Stimulated activated CD4-positive, alpha-beta T cell treated with anti-CD3 and anti-CD28 coated beads, Interleukin-2, amount 100 ng/mL, for 24 hours (primary cell): ENCODE results near the gene LRIG3.
"Not testable (repeated sequence)": the region's sequence is repeated elsewhere in the genome, so short reads cannot be mapped to it uniquely, and the experiment has no call there.

Source experiments
- DNase-seq, 2 donors: peaks; one replicate each; pipeline ENCODE4 v3.0.0-alpha.2; 2020

Gene LRIG3

DNA sequence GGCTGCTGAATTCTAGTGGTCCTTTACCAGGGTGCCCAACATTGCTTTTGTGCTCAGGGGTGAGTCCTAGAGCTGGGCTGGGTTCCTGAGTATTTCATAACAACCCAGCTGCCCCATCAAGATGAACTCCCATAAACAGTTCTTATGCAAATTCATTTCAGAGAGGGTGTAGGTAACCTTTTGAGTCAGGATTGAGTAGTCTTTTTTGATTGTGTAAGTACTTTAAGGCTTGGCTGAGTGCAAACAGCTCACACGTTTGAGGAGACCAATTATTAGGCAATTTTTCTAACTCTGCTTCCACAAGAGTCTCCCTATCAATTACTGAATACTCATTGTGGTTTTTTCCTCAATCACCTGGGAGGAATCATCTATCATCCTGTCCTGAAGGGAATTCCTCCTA lies 63.1 kb downstream of the LRIG3 start:
- not testable (repeated sequence) for DNase-seq

- DNase-seq, result not testable (repeated sequence)
Observed at GRCh38 chr12:58855630-58856029, 64.7 kb downstream of the LRIG3 start.

DNA sequence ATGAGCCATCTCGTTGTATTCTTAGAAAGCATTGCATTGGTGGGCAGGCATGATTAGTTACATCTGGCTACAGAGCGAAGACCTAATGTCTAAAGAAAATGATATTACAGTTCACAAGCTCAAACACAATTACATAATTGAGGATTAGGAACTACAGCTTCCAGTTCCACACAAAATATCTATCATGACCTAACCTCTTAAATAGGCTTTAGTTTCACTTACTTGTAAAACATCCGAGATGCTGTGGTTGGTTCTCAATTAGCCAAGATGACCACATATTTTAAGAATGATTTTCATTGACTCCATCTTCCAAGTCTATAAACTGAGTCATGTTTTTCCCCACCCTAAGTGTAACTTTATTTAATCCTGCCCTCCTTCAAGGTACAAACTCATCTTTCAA lies 69.5 kb downstream of the LRIG3 start:
- DNase-seq, result no peak

DNA sequence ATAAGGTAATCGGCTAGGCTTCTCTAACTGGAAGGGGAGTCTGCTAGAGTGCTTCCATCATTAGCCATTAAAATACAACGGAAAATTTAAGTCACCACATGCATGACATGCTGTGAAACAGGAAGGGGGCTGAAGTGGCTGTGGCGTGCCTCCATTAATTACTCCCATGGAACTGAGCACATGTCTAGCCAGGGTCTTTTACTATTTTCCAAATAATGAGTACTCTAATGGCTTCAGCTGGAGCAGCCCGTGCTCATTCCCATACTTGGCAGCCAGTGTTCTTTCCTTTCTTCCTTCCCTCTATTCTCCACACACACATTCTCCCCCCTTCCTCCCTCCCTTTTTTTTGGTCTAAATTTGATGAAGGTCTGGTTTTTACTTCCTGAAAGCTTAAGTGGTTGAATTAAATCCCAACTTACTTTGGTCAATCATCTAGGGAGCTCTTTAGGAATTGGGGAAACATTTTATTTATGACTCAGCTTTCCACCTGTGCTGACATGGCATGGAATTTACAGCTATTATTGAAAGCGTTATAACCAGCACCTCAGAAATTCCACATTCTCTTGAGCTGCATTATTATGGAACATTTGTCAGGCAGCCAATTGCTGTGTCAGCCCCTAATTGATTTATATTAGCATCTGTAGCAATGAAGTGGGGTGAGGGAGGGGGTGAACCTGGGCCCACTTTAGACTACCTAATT lies 72.3 kb downstream of the LRIG3 start:
- DNase-seq, result no peak

GRCh38 chr12:58844161-58844560 lies 76.1 kb downstream of the LRIG3 start:
- DNase-seq, result no peak

DNA sequence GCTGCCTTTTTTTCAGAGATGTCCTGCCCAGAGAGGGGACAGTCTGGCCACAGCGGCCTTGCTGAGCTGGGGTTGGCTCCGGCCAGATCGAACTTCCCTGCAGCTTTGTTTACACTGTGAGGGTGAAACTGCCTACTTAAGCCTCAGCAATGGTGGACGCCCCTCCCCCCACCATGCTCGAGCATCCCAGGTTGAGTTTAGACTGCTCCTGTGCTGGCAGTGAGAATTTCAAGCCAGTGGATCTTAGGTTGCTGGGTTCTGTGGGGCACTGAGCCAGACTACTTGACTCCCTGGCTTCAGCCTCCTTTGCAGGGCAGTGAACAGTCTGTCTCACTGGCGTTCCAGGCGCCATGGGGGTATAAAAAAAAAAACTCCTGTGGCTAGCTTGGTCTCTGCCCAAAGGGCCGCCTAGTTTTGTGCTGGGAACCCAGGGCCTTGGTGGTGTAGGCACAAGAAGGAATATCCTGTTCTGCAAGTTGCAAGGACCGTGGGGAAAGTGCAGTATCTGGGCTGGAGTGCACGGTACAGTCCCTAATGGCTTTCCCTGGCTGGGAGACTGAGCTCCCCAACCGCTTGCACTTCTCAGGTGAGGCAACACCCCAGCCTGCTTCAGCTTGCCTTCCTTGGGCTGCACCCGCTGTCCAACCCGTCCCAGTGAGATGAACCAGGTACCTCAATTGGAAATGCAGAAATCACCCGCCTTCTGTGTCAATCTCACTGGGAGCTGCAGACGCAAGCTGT lies 79.1 kb downstream of the LRIG3 start:
- DNase-seq, result no peak

DNA sequence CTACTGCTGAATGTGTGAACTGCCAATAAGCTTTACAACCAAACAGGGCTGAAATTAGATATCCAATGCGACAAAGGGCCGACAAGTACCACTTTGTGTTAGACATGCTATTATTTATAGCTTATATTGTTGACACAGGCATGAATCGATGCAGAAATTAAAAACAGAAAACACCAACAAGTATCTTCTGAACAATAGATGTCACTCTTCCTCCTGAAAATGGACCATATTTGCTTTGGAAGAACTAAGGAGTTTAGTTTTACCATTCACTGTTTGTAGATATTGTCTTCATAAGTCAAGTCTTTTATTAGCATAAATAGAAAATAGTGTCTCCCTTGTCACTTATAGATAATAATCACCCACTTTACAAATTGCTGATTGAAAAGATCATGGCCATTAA lies 86.5 kb downstream of the LRIG3 start:
- no peak for DNase-seq

GRCh38 chr12:58832920-58833319 lies 87.4 kb downstream of the LRIG3 start:
- DNase-seq, result no peak
